OCI-M2 (cell line): ENCODE data around the gene YIF1A.

Source experiments
- DNase-seq: peaks from one replicate; lab custom pipeline; 2025; ENCODE audit not compliant: unreplicated experiment; lab: John Stamatoyannopoulos, UW

Gene YIF1A

DNA sequence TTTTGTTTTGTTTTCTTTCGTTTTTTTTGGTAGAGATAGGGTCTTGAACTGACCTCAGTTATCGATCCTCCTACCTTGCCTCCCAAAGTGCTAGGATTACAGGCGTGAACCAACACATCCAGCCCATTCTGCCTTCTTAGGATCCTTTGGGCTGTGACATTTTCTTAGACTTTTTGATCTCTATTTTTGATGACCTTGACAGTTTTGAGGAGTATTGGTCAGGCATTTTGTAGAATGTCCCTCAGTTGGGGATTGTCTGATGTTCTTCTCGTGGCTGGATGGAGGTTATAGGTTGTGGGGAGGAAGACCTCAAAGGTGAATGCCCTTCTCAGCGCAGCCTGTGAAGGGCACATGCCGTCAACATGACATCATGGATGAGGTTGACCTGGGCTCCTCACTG is 40.0 kb downstream of the YIF1A start:
- DNase-seq, result no peak

DNA sequence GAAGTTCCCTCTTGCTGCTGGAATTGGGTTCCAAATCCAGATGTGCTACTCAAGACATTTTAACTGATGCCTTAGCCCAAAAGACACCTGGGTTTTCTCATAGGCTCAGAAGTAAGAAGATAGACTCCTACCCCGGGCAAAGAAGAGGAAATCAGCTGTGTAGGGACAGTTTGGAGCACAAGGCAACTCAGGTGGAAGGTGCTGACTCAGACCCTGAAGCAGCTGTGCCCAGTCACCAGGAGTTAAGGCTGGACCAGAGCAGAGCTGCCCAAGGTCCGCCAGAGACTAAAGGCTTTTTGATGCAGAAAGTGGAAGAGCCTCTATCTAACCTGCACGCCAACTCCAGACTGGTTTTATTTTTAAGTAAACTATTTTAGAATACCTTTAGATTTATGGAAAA is 41.1 kb downstream of the YIF1A start:
- DNase-seq, result no peak

GRCh38 chr11:66247295-66247694 is 41.6 kb downstream of the YIF1A start:
- no peak for DNase-seq

- DNase-seq, result no peak
These were observed 45.0 kb downstream of the YIF1A start for GRCh38 chr11:66243782-66244535.

DNA sequence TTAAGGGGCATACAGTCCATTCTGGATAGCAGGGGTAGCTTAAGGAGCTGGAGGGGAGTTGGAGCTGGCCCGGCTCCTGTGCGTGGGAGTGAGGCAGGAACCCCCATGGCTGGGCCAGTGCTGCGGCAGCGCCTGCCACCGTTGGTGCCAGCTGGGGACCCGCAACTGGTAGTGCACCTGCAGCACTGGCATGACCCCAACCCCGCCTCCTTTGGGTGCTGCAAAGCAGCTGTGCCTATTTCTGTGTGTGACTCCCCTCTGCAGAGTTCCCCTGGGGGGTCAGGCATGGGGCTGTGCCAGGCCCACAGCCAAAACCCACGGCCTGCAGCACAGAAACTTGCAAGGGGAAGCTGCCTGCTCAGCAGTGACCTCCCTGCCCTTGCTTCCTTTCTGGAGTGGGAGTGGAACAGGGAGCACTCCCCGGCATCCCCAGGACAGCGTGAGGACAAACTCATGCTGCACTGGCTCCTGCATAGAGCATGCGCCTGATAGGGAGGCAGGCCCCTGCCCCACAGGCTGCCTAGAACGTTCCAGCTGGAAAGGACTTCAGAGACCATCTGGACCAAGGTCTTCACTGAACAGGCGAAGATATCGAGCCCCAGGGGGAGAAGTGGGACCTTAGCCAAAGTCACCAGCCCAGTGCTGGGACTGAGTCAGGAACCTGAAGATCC is 46.7 kb downstream of the YIF1A start:
- no peak for DNase-seq

- no peak for DNase-seq
These were observed 48.2 kb downstream of the YIF1A start for GRCh38 chr11:66240781-66241136.

DNA sequence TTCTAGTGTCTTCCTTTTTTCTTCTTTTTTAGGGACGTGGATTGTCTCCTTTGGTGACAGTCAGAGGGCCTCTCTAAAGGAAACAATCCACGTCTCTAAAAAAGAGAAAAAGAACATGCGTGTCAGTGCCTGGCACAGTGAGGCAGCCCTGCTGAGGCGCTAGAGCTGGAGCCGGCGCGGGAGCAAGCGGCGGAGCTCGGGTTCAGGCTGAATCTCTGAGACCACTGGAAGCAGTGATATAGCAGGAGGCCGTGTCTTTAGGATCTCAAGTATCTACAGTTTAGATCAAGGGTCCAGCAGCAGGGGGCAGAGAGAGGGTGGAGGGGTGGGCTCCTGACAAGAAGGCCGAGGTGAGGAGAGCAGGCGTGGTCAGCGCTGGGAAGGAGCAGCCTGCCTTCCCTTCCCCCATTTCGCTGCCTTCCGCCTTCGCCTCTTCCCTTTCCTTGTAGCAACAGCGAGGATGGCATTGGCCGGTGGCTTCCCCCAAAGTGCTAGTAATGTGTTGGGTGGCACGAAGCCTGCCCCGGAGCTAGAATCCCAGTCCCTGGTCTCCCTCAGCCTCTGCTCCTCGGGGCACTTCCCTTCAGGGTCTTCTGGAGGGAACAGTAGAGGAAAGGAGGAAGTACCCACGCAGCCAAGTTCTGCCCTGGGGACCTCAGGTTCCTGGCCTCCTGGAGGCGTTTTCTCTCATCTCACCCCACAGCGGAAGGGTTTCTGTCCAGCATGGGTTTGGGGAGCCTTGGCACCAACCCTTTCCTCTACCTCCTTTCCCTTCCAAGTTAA is 48.8 kb downstream of the YIF1A start:
- DNase-seq, result no peak

GRCh38 chr11:66239511-66239910 is 49.4 kb downstream of the YIF1A start:
- no peak for DNase-seq

DNA sequence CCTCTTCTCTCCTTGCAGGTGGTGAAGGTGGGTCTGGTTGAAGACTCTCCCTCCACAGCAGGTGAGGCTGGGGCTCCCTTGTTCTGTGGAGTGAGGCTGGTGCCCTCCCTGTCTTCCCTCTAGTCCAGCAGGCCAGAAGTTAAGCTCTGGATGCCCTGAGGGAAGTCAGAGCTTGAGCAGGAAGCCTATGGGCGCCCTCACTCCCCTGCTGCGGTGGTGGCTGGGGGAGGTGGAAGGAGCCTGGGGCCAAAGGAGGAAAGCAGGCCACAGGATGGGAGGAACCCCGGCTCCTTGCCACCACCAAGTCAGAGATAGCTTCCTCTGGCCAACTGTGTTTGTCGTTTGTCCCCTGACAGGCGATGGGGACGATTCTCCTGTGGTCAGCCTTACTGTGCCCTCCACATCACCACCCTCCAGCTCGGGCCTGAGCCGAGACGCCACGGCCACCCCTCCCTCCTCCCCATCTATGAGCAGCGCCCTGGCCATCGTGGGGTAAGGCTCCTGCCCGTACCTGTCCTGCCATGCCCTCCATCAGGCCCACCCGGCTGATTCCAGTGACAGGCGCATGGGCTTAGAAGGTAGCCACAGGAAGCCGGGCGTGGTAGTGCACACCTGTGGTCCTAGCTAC is 50.0 kb downstream of the YIF1A start:
- DNase-seq, result no peak

DNA sequence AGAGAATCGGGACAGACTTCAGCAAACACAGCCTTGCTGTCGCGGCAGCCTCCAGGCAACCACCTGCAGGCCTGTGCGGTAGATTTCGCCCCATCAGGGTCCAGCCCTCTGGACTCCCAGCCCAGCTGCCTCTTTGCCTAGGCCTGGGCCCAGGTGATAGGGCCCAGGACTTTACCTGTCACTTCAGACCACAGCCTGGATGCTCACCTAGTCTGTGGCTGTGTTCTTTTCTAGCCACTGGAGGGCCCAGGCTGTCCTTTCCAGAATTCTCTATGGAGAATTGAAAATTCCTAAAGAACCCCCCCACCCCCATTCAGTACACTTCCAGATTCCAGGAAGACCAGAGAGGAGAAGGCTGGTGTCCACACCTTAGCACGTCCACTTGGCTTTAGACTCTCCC is 51.1 kb downstream of the YIF1A start:
- DNase-seq, result no peak

DNA sequence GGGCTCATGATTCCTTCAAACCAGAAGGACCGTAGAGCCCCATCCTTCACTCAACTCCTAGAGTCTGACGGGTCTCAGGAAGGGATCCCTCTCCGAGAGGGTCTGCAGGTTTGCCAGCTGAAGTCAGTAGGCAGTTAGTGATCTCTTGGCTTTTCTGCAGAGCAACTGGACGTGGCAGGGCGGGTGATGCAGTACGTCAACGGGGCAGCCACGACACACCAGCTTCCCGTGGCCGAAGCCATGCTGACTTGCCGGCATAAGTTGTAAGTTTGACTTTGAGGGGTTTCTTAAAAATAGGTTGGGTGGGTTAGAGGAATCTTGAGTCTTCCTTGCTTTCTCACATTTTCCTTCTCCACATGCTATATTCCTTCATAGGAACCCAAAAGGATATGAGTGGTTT is 53.8 kb downstream of the YIF1A start:
- DNase-seq, result no peak
